Endothelial cell (in vitro differentiated cells): ENCODE measurements around the gene SCUBE2. TPM values are rescaled to one million over a fixed set of nuclear protein-coding genes. Genes with fewer than 3 reads are reported as not detected.
A peak's percentile ranks its signal among the peaks of the same experiment; 100 is the strongest.

Source experiments
- DNase-seq: peaks from one replicate; pipeline ENCODE4 v3.0.0; 2021; ENCODE audit warnings: low spot score
- H3K27ac Mint-ChIP-seq: one replicate; pipeline ENCODE4 v1.8.0; 2021; ENCODE audit warnings: mixed read lengths, inconsistent platforms; ENCODE audit not compliant: unreplicated experiment
- H3K27me3 Mint-ChIP-seq: one replicate; pipeline ENCODE4 v1.8.0; 2021; ENCODE audit warnings: mild to moderate bottlenecking, moderate library complexity, mixed read lengths, inconsistent platforms; ENCODE audit not compliant: unreplicated experiment
- H3K36me3 Mint-ChIP-seq: one replicate; pipeline ENCODE4 v1.8.0; 2021; ENCODE audit warnings: mild to moderate bottlenecking, low read depth, mixed read lengths, inconsistent platforms; ENCODE audit not compliant: unreplicated experiment
- H3K4me1 Mint-ChIP-seq: one replicate; pipeline ENCODE4 v1.8.0; 2021; ENCODE audit warnings: mild to moderate bottlenecking, mixed read lengths, inconsistent platforms; ENCODE audit not compliant: unreplicated experiment
- H3K4me3 Mint-ChIP-seq: one replicate; pipeline ENCODE4 v1.8.0; 2021; ENCODE audit warnings: mild to moderate bottlenecking, mixed read lengths, inconsistent platforms; ENCODE audit not compliant: unreplicated experiment
- H3K9me3 Mint-ChIP-seq: one replicate; pipeline ENCODE4 v1.8.0; 2021; ENCODE audit warnings: mixed read lengths, inconsistent platforms; ENCODE audit not compliant: unreplicated experiment
- CTCF ChIP-seq: fragments of 200-600 bp; sonication (generic); IDR thresholded peaks from one replicate; pipeline ENCODE4 v1.5.0; 2021; ENCODE audit warnings: antibody characterized with exemption; ENCODE audit not compliant: unreplicated experiment
- total RNA-seq: library from RNA; stranded (reverse); fragmentation: NEBNext Ultra II Directional; extraction: Animal tissue kit (Norgen Biotek cat#: 25700); gene quantifications from one replicate; pipeline ENCODE4 v1.2.1, GENCODE V29; 2021; ENCODE audit not compliant: unreplicated experiment

The SCUBE2 gene
- total RNA-seq, 1 donor from 2014 or later = 2.4 TPM

GRCh38 chr11:9138133-9138453, 46.7 kb upstream of the SCUBE2 start:
- Mint-ChIP-seq H3K9me3 (no peaks in the 10 kb centered on the region), H3K4me1 (peaks cover 5% of the 10 kb centered on the region), H3K27me3 (peaks cover 1% of the 10 kb centered on the region), H3K27ac (no peak overlapping the region), H3K4me3 (no peak overlapping the region), H3K36me3 (peaks cover 42% of the 10 kb centered on the region)
- no peak for DNase-seq
- no peak for TF ChIP-seq CTCF

- H3K27ac Mint-ChIP-seq = no peak overlapping the region
- no peaks in the 10 kb centered on the region for H3K9me3 Mint-ChIP-seq
- peaks cover 1% of the 10 kb centered on the region for H3K27me3 Mint-ChIP-seq
- peak; percentile 76 for TF ChIP-seq CTCF
- peaks cover 5% of the 10 kb centered on the region for H3K4me1 Mint-ChIP-seq
- peak; percentile 89 for DNase-seq
- no peak overlapping the region for H3K4me3 Mint-ChIP-seq
- peaks cover 36% of the 10 kb centered on the region for H3K36me3 Mint-ChIP-seq
Measured at GRCh38 chr11:9137293-9138132, 46.1 kb upstream of the SCUBE2 start.

- no peak for DNase-seq
- TF ChIP-seq CTCF = no peak
- peaks cover 5% of the 10 kb centered on the region for H3K4me1 Mint-ChIP-seq
- H3K4me3 Mint-ChIP-seq = no peak overlapping the region
- no peaks in the 10 kb centered on the region for H3K9me3 Mint-ChIP-seq
- H3K27ac Mint-ChIP-seq = no peak overlapping the region
- H3K27me3 Mint-ChIP-seq = peaks cover 1% of the 10 kb centered on the region
- H3K36me3 Mint-ChIP-seq = peaks cover 31% of the 10 kb centered on the region
Measured at GRCh38 chr11:9136741-9137140, 45.3 kb upstream of the SCUBE2 start.

- no peak overlapping the region for H3K27ac Mint-ChIP-seq
Measured at GRCh38 chr11:9133956-9134355, 42.6 kb upstream of the SCUBE2 start.

More at GRCh38 chr11:9133956-9134355, 42.6 kb upstream of the SCUBE2 start:
- Mint-ChIP-seq H3K36me3 (peaks cover 9% of the 10 kb centered on the region), H3K9me3 (no peaks in the 10 kb centered on the region), H3K4me1 (peaks cover 14% of the 10 kb centered on the region), H3K4me3 (no peak overlapping the region), H3K27me3 (peaks cover 1% of the 10 kb centered on the region)
- no peak for DNase-seq
- TF ChIP-seq CTCF = no peak
